Measurements from ENCODE around the gene MT1G.
"Not testable (repeated sequence)": the region's sequence is repeated elsewhere in the genome, so short reads cannot be mapped to it uniquely, and the experiment has no call there.

The MT1G gene

GRCh38 chr16:56667581-56668571 lies at the start of gene MT1G:
Gene MT1G (minus strand): TSS chr16:56668065. CDS start chr16:56667993, 72 bp downstream.
- no peak for DNase-seq

DNA sequence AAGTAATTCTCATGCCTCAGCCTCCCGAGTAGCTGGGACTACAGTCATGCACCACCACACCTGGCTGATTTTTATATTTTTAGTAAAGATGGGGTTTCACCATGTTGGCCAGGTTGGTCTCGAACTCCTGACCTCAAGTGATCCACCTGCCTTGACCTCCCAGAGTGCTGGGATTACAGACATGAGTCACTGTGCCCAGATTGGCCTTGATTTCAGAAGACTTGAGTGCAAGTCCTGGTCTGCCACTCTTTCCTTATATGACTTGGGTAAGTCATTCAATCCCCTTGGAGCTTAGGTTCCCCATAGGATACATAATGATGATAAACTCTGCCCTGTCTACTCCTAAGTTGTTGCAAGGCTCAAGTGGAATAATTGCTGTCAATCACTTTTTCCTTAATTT lies 49.7 kb upstream of the MT1G start:
- not testable (repeated sequence) for DNase-seq

DNA sequence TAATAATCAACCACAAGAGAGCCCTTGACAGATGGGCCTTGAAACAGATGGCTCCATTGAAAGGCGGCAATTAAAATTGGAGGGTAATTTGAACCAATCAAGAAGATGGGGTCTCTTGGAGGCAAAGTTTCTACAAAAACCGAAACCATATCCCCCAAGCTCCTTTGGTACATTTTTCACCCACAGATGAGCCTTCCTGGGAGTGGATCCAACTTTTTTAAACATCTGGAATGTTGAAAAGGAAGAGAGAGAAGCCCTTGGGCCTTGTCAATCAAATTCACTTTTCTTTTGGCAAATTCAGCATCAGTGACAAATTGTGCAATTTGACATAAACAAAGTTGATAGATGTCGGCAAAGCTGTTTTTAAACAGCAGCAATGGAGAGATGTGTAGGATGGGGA lies 48.9 kb upstream of the MT1G start:
- DNase-seq, result no peak

DNA sequence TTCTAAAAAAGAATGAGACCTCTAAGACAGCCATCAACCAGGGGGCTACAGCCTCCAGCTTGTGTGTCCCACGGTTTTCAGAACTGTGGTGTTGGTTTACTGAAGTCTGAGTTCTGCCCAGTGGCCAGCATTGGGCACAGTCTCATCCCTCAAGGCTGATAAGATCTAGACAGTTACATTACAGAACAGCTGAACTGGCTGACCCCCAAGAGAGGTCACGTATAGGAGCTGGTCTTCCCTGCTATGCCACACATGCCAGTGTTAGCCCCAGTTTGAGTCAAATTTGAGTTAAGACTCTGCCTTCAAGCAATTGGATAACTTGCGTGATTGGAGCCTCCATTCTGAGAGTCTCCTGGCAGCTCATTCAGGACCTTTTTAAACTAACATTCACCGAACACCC lies 47.3 kb upstream of the MT1G start:
- no peak for DNase-seq

DNA sequence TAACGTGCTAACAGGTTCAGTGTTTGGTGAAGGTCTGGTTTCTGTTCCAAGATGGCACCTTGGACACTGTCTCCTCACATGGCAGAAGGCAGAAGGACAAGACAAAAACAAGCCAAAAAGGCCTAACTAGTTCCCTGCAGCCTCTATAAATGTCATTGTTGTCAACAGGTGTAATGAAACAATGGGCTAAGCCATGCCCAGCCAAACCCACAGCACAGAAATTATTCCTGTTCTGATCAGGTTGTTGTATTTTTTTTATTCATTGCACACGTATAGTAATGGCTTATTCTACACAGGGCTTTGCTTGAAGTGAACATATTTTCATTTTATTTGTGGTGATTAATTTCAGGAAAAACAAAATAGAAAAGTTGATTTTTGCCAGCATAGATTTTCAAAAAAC lies 45.9 kb upstream of the MT1G start:
- no peak for DNase-seq

- DNase-seq, result no peak
Observed at GRCh38 chr16:56711862-56712261, 44.0 kb upstream of the MT1G start.

- no peak for DNase-seq
Observed at GRCh38 chr16:56710181-56710737, 42.4 kb upstream of the MT1G start.

- DNase-seq, result no peak
Observed at GRCh38 chr16:56709443-56710040, 41.7 kb upstream of the MT1G start.

GRCh38 chr16:56708525-56709442 lies 40.9 kb upstream of the MT1G start:
- no peak for DNase-seq

- no peak for DNase-seq
Observed at GRCh38 chr16:56702836-56703235, 35.0 kb upstream of the MT1G start.

DNA sequence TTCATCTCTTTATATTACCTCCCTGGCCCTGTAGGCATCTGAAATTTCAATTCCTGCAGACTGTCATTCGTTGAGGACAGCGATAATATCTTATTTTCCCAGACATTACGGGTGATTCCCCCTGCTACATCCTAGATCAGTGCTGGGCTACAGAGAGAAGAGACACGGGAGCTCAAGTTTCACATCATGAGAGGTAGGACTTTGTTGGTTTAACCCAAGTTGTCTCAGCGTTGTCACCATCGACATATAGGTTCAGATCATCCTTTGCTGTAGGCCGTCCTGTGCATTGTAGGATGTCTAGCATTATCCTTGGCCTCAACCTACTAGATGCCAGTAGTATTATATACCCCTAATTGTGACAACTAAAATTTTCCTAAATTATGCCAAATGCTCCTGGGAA lies 33.7 kb upstream of the MT1G start:
- DNase-seq, result no peak

- no peak for DNase-seq
Observed at GRCh38 chr16:56700631-56701030, 32.8 kb upstream of the MT1G start.

DNA sequence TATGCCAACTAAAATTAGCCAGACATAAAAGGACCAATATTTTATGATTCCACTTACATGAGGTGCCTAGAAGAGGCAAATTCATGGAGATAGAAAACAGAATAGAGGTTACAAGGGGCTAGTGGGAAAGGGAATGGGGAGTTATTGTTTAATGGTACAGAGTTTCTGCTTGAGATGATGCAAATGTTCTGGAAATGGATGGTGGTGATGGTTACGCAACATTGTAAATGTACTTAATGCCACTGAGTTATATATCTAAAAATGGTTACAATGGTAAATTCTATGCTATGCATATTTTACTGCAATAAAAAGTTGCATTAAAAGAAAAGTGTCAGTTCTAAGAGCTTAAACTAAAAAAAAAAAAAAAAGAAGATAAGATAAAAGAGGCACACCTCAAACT lies 32.3 kb upstream of the MT1G start:
- DNase-seq, result no peak

DNA sequence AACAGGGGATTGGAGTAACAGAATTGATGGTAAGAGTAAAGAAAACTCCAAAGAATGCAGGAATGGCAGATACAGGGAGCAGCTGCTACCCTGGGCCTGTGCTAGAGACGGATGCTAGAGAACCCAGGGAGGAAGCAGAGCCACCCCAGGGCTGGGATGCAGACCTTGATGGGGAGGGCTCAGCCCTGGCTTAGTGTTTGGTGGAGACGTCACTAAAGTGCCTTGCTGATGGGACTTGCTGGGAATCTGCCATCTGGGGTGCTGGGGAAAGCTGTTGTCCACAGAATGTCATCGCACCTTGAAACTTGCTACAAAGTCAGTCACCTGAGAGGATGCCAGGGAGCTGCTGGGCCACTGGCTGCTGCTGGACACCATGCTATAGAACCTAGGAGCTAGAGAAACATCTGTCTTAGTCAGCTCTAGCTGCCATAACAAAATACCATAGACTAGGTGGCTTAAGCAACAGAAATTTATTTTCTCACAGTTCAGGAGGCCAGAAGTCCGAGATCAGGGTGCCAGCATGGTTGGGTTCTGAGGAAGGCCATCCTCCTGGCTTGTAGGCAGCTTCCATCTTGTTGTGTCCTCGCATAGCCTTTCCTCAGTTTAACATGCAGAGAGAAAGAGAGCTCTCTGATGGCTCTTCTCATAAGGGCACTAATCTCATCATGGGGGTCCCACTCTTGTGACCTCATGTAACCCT lies 29.7 kb upstream of the MT1G start:
- DNase-seq, result no peak

GRCh38 chr16:56695246-56695645 lies 27.4 kb upstream of the MT1G start:
- no peak for DNase-seq

DNA sequence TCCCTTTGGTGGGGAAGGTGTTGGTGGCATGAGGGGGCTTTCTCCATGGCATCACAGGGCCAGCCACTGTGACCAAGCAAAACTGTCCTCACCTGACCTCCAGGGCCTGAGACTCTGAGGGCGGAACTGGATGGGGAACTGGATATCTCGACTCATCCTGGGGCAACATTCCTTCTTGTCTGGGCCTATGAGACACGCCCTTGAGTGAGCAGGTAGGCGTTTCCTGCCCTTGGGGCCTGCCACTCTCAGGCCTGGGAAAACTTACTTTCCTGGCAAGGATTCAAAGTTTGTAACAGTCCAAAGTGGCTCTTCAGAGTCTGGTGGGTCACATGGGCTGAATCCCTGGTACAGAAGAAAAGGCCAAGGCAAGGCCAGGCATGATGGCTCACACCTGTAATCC lies 24.0 kb upstream of the MT1G start:
- DNase-seq, result peak; percentile 14

DNA sequence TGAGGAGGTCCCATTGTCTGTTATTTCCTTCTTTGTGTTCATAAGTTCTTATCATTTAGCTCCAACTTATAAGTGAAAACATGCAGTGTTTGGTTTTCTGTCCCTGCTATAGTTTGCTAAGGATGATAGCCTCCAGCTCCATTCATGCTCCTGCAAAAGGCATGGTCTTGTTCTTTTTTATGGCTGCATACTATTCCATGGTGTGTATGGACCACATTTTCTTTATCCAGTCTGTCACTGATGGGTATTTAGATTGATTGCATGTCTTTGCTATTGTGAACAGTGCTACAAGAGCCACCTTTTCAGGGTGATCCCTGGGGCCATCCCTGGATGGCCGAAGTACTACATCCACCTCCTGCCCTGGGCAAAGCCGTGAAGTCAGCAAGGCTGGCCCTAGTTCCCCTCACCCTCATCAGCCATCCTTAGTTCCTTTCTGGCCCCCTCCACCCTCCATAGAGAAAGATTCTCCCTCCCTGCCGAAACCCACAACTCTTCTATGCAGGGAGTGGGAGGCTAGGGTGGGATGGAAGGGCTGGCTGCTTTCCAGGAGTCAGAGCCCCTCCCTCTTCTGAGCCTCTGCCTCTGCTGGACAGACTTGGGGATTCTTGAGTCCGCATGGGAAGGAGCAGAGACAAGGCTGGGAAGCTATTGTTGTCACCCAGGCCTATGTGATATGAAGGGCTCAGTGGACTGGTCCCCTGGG lies 22.7 kb upstream of the MT1G start:
- DNase-seq, result no peak

GRCh38 chr16:56689171-56689570 lies 21.3 kb upstream of the MT1G start:
- no peak for DNase-seq

DNA sequence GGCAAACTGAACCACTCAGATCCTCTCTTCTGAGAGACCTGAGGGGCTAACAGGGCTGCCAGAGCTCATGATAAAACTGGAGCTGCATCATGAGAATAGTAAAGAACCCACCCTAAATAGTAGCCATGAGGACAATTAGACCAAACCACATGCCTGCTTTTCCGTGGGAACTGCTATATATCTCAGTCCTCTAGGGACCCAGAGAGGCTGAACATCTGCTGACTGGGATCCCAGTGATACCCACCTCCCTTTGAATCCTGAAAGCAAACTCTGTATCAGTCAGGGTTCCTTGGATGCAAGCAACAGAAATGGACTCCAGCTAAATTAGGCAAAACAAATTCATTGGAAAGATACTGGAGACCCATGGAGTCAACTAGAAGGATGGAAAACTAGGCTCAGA lies 20.9 kb upstream of the MT1G start:
- no peak for DNase-seq

GRCh38 chr16:56686758-56687157 lies 18.9 kb upstream of the MT1G start:
- DNase-seq, result no peak

DNA sequence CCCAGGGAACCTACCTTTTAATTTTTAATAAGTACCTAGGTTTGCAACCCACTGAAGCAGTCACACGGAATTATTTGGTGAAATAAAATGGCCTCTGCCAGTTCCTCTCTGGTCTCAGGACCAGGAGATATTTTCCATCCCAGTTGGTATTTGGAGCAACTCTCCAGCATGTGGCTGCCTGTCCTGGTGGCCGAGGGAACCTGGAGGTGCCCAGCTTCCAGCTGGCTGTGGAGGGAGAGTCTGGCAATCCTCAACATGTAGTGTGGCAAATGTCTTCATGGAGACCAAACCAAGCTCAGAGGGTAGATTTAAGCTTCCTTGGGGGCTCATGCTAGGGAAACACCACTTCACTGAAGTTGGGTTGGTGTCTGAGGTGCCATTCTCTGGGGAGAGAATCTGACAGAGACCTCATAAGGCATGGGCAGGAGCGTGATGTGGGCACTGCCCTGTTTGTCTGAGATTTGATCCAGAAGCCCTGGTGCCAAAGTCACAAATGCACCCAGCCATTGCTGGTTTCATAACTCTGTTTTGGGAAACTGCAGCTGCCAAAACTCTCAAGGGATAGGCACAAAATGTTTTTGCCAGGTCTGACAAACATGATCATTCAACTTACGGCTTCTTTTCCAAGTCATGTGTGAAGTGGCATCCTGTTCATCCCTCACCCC lies 17.2 kb upstream of the MT1G start:
- no peak for DNase-seq

Measured in NCI-H345 (cell line).